GM19452 (cell line): Measurements from ENCODE around the gene CEP170B.
"Not testable (repeated sequence)": the region's sequence is repeated elsewhere in the genome, so short reads cannot be mapped to it uniquely, and the experiment has no call there.

Experiments
- ATAC-seq: cut with Tn5 transposase; IDR thresholded peaks from one replicate; pipeline ENCODE4 v1.9.1; 2021; ENCODE audit not compliant: unreplicated experiment

CEP170B gene

DNA sequence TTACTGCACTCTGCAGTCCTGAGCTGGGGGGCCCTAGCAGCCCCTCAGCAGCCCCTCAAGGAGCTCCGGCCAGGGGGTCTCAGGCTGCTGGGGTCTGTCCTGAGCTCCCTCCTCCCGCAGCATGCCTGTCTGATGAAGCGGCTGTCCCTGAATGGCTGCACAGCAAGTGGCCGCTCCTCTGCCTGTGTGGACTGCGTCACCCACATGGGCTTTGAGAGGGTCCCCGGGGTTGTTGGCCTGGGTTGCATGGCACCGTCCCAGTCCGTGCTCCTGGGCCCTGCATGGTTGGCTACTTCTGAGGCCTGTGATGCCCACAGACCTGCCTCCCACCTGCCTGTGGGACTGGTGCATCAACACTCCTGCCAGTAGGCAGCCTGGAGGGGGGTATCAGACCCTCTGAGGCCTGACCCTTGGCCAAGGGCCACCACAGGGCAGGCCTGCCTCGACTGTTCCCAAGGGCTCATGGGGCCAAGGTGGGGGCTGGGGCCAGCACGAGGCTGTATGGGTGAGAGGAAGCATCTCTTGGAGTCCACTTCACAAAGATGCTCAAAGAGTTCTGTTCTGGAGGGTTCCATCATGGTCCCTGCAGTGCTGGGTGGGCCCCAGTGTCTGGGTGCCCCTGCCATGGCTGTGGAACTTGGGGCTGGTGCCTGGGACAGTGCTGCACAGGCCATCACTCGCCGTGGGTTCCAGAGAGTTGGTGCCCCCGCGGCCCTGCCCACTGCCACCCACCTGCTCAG, 12.2 kb downstream of the CEP170B start:
- ATAC-seq: no peak

DNA sequence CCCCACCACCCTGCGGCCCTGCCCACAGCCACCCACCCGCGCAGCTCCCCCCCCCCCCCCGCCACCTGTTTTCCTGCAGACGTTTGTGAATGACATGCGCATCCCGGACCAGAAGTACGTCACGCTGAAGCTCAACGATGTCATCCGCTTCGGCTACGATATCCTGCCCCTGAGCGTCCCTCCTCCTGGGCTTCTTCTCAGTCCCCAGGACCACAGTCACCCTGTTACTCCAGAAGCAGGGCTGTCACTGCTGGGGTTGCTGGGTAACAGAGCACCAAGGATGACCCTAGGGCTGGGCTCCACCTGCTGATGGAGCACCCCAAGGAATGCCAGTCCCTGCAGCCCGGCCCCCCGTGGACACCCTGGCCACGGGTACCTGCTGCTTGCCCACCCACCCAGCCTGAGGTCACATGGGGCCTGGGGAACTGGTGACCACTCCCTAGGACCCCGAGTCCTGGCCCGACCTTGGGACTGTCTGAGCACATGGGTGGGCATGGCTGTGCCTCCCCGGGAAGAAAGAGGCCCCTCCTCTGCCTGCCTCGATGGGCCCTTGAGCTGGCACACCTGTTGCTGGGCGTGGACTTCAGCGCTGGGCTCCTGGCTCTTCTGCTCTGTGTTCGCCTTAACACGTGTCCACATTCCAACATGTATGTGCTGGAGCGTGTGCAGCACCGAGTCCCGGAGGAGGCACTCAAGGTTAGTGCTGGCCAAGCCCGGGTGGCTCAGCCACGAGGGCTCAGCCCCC, 12.9 kb downstream of the CEP170B start:
- ATAC-seq: no peak

DNA sequence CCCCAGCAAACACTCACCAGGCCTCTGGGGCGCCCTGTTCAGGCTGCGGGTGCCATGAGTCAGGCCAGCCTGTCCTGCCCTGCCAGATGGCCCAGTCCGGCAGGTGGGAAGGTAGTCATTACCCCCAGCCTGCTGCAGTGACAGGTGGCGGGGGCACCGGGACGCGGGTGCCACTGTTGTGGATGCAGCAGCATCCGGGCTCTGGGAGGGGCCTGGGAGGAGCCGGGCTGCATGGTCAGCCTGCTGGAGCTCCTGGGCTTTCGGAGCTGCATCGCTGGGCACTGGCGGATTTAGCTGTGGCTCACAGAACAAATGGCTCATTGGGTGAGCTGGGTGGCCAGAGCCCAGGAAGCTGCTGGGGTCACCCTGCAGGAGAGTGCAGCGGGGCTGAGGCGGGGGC, 13.5 kb downstream of the CEP170B start:
- ATAC-seq: no peak

DNA sequence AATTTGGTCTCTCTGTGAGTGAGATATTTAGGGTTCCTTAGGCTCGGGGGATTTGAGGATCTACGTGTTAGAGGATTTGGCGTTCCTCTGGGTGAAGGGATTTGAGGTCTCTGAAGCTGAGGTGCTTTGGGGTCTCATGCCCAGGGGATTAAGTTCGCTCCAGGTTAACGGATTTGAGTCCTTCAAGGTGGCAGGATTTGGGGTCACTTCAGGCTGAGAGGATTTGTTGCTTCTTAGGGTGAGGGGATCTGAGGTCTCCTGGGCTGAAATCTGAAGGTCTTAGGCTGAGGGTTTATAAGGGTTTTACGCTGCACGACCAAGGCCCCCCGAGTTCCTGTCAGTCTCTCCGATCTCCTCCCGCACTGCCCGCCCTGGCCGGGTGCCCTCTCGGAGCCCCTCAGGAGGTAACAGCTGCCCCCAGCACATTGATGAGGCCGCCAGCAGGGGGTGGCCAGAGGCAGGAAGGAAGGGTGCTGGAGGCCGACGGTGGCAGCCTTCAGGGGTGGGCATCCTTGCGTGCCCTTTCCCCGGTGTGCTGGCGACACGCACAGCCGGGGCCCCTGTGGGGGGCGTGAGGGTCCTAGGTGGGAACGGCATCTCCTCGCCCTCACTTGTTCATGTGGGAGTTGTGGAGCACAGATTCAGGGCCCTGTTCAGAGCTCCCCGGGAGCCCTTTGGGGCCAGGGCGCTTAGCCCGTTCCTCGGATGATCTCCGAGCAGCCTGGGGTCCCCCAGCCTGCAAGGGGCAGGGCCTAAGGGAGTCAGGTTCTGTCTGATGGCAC, 14.3 kb downstream of the CEP170B start:
- ATAC-seq: no peak

DNA sequence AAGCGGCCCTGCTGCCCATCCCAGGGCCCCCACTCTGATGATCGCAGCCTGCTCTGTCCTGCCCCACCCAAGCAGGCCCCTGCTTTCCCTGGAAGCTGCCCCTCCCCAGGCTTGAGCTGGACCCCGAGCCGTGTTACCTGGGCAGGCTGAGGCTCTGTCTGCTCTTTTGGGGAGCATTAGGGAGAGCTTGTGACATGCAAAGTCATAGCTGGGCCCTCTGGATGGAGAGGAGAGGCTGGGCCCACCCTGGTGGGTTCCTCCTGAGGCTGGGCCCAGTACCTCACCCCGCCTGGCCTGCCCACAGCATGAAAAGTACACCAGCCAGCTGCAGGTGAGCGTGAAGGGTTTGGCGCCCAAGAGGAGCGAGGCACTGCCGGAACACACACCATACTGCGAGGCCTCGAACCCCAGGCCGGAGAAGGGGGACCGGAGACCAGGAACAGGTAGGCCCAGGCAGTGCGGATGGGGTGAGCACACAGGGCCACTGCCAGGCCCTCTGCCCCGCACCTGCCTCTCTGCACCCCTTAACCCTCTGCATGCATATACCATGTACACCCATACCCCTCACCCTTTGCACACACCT, 15.0 kb downstream of the CEP170B start:
- no peak for ATAC-seq

DNA sequence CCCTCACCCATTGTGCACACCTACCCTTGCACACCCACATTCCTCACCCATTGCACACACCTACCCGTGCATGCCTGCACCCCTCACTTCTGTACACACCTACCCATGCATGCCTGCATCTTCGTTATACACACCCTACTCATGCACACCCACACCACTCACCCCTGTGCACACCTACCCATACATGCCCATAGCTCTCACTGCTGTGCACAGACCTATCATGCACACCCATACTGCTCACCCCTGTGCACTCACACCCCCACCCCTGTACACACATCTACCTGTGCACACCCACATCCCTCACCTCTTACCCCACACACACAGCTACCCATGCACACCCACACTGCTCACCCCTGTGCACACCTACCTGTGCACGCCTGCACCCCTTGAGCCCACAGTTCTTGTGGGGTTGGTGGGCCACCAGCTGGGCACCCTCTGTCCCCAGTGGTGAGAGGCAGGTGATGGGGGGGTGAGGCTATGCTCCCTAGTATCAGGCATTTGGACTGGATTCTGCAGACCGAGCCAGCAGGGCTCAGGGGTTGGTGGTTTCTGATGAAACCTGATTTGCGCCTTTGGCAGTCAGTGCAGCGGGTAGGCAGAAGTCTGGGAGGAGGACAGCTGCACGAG, 15.6 kb downstream of the CEP170B start:
- ATAC-seq: no peak

- no peak for ATAC-seq
These were observed 16.4 kb downstream of the CEP170B start for GRCh38 chr14:104881369-104881979.

GRCh38 chr14:104882325-104882973, 17.4 kb downstream of the CEP170B start:
- ATAC-seq: no peak

- ATAC-seq: no peak
These were observed 18.1 kb downstream of the CEP170B start for GRCh38 chr14:104882991-104883660.

- ATAC-seq: no peak
These were observed 18.8 kb downstream of the CEP170B start for GRCh38 chr14:104883681-104884361.

DNA sequence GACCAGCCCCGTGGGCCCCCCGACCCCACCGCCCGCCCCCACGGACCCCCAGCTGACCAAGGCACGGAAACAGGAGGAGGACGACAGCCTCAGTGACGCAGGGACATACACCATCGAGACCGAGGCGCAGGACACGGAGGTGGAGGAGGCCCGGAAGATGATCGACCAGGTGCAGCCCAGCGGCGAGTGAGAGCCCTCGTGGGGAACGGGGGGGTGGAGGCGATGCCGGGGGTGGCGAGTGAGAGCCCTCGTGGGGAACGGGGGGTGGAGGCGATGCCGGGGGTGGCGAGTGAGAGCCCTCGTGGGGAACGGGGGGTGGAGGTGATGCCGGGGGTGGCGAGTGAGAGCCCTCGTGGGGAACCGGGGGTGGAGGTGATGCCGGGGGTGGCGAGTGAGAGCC, 19.3 kb downstream of the CEP170B start:
- not testable (repeated sequence) for ATAC-seq

- ATAC-seq: no peak
These were observed 20.2 kb downstream of the CEP170B start for GRCh38 chr14:104885031-104885972.

DNA sequence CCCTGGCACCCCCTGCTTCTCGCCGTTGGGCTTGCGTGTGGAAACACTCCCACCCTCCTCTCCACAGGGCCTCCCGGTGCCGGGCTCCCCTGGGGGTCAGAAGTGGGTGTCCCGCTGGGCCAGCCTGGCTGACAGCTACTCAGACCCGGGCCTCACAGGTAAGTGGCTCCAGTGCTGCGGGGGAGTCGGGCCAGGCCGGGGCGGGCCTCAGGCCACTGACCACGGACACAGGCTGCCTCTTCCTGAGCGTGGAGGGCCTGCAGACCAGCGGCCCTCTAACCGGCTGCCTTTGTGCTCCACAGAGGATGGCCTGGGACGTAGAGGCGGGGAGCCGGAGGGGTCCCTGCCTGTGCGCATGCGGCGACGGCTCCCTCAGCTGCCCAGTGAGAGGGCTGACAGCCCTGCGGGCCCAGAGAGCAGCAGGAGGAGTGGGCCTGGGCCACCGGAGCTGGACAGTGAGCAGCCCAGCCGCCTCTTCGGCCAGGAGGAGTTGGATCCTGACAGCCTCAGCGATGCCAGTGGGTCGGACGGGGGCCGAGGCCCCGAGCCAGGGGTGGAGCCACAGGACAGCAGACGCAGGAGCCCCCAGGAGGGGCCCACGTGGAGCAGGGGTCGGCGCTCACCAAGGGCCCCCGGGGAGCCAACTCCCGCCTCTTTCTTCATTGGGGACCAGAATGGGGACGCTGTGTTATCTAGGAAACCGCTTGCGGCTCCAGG, 21.1 kb downstream of the CEP170B start:
- ATAC-seq: no peak

DNA sequence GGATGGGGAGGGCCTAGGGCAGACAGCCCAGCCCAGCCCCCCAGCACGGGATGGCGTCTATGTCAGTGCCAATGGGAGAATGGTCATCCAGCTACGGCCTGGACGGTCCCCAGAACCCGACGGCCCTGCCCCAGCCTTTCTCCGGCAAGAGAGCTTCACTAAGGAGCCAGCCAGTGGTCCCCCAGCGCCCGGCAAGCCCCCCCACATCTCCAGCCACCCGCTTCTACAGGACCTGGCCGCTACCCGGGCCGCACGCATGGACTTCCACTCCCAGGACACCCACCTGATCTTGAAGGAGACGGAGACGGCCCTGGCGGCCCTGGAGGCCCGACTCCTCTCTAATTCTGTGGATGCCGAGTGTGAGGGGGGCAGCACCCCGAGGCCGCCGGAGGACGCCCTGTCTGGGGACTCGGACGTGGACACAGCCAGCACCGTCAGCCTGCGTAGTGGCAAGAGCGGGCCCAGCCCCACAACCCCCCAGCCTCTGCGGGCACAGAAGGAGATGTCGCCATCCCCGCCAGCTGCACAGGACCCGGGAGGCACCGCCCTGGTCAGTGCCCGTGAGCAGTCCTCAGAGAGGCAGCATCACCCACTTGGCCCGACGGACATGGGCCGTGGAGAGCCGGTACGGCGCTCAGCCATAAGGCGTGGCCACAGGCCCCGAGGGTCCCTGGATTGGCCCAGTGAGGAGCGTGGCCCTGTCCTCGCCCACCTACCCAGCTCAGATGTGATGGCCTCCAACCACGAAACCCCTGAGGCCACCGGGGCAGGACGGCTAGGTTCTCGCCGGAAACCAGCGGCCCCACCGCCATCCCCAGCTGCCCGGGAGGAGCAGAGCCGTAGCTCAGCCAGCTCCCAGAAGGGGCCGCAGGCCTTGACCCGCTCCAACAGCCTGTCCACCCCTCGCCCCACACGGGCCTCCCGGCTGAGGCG, 21.9 kb downstream of the CEP170B start:
- no peak for ATAC-seq

DNA sequence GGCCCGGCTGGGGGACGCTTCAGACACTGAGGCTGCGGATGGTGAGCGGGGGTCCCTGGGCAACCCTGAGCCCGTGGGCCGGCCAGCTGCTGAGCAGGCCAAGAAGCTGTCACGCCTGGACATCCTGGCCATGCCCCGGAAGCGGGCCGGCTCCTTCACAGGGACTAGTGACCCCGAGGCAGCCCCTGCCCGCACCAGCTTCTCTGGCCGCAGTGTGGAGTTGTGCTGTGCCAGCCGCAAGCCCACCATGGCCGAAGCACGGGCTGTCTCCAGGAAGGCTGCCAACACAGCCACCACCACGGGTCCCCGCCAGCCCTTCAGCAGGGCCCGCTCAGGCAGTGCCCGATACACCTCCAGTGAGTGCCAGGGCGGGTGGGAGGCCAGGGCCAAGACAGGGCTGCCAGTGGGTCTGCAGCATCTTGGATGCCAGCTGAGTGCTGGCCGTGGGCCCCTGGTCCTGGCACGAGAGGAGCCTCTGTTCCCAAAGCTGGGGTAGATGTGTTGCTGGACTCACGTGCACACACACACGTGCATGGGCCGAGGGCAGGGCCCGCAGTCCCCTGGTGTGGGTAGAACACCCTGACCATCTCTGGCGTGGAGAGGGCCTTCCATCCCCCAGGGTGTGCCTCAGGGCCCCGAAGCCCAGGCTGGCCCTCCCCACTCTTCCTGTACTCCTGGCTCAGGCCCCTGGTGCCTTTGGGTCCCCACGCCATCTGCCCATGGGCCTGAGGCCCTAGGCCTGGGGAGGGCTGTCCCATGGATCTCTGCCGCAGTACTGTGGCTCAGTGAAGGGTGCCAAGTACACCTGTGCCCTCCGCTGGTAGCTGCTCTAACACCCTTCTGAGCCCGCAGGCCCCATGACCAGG, 22.8 kb downstream of the CEP170B start:
- no peak for ATAC-seq
